Stimulated activated CD4-positive, alpha-beta T cell treated with anti-CD3 and anti-CD28 coated beads, Interleukin-15, amount 100 ng/mL, for 24 hours (primary cell): ENCODE measurements around the gene RNF138.
"Not testable (repeated sequence)": the region's sequence is repeated elsewhere in the genome, so short reads cannot be mapped to it uniquely, and the experiment has no call there.

Experiments used
- DNase-seq: peaks from one replicate; pipeline ENCODE4 v3.0.0-alpha.2; 2020

RNF138 gene, protein sequence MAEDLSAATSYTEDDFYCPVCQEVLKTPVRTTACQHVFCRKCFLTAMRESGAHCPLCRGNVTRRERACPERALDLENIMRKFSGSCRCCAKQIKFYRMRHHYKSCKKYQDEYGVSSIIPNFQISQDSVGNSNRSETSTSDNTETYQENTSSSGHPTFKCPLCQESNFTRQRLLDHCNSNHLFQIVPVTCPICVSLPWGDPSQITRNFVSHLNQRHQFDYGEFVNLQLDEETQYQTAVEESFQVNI

DNA sequence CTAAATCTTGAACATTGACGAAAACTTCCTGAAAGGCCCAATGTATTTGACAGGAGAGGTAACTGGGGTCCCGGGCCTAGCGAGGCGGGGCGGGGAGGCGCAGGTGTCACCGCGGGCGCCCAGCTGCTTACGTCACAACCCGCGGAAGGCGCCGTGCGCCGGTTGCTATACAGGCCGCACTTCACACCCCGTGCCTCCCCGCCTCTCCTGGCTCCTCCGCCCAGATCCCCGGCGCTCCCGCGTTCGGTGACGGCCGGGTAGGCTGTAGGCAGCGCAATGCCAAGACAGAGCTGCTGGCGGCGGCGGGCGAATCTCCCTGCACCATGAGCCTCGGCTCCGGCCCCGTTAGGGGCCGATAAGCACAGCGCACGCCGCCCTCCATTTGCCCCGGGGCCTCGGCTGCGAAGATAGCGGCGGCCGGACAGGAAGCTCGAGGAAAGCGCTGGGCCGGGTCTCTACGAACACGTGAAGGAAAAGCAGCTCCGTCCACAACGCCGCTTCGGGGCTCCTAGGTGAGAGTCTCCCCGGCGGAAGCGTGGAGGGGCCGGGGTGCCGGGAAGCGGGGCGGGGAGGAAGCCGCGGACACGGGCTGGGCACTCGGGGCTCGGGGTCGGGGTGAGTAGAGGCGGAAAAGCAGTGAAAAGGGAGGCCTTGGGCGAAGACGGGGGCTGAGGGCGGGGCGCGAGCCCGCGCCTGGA is at the start of gene RNF138:
Gene RNF138, plus strand, starts transcription at position 151 of the 698 bp plus-strand sequence. CDS start 903 bp downstream, outside the sequence.
- DNase-seq: peak; percentile 92

DNA sequence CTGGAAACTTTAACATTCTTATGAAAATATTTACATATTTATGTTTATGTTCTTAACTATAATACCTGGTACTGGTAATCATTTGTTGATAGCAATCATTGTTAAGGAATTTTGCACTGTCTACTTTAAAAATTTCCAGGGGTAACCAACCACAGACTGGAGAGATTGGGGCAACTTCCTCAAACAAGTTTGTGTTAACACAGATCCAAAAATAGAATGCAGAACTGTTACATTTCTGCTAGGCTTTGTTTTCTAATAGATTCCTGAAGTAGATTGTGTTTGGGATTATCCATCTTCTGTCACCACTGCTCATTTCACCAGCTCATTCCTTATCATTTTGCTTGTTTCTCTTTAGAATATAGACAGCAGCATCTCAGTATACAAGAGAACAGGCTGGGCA is 49.3 kb upstream of the RNF138 start:
- DNase-seq: no peak

DNA sequence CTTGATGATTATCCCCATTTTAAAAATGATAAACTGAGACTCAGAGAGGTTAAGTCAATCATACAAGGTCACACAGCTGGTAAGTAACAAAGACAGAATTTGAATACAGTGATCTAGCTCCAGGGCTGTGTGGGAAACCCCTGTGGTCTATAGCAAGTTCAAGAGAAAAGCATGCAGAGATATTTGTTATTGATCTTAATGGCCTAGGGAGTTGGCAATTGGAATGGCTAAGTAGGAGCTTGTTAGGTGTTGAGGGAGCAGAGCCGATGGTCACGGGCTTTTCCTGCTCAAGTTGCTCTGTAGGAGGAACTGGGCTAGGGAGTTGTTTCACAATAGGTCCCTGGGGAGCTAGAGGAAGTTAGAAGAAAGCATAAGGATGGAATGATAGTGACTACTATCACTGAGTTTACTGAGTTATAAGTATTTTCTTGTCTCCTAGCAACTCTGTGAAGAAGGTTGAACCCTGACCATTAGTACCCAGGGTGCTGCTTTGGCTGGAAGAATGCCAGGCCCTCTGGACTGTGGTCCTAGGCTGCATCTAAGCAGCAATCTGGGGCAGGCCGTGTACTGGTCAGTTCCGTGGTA is 43.1 kb upstream of the RNF138 start:
- DNase-seq: peak; percentile 25

DNA sequence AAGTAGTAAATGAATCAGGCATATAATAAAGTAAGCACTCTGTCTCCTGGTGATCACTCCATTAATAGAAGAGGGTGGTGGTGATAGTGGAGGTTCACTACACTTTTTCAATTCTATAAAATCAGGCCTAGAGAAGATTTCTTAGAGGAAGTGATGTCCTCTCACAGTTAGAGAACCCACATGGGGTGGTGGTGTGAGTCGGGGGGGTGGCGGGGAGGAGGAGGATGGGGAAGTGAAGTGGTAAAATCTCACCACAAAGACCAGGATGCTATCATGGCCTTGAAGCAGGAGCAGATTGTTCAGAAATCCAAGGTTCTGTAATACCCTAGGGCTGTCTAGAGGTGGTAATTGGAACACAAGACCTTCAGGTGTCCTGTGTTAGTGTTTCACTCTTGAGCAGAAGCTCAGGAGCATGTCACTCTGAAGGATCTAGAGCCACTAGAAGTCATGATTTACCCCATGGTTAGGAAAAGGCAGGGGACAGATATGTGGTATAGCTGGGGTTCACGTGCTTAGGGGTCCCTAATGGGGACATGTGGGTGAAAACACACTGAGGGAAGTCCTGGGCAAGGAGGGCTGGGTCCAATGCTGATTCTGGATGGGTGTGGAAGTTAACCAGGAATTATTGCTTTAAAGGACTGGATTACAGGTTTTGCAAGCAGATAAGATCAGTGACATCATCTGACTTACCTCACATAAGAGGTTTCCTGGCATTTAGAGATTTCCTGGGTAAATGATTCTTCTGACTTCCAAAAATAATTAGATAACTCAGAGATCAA is 42.1 kb upstream of the RNF138 start:
- DNase-seq: peak; percentile 61

DNA sequence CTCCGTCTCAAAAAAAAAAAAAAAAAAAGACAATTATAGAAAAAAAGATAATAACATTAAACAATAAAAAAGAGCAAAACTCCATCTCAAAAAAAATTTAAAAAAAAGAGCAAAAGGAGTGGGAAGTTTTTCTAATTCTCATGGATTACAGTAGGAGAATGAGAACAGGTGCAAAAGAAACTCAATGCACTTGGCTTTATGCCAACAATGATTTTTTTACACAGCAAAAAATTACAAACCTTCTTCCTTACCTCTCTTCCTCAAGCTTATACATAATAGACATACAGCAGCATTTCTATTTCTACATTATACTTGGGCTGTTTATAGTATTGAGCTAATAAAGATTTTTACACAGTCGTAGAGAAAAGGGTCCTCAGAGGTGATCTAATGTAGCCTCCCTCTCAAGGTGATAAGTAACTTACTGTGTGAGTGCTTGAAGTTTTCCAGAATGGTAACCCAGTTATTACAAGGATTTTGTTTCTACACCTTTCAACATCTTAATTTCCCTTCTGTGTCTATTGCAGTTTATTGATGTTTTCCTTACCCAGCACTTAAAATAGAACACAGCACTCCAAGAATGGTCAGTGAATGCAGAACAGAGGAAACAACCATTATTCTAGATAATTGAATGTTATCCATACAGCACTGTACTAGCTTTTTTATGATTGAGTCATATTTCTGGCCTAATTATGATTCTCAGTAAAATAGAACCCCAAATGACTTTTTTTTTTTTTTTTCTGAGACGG is 34.9 kb upstream of the RNF138 start:
- no peak for DNase-seq

DNA sequence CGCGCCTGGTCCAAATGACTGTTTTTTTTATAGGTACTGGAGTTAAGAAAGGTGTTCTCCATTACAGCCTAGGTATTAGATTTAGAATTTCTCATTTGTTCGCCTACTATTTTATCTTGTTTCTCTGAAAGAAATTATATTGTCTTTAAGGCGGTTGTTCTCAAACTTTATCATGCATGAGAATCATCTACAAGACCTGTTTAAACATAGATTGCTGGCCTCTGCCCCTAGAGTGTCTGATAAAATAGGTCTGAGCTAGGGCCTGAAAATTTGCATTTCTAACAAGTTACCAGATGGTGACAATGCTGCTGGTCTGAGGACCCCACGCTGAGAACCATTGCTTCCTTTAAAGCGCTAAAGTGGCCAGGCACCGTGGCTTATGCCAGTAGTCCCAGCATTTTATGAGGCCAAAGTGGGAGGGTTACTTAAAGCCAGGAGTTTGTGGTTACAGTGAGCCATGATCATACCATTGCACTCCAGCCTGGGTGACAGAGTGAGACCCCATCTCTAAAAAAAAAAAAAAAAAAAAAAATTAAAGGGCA is 34.0 kb upstream of the RNF138 start:
- DNase-seq: no peak

DNA sequence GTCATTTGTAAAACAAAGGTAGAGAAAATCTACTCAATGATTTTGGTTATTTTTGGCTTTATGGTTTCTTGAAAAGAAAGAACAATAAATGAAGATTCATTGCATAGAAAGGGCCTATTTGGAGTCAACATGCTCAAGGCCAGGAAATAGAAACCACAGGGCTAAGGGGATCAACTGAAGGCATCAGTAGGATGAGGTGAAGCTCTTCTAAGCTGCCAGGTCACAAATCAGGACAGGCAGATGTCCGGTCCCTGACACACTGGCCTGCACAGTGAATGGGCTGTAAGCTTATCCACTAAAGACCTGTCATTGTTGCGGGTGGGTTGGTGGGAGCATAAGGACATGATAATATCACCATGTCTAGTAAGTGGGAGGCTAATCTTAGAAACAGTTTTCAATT is 31.6 kb upstream of the RNF138 start:
- no peak for DNase-seq

DNA sequence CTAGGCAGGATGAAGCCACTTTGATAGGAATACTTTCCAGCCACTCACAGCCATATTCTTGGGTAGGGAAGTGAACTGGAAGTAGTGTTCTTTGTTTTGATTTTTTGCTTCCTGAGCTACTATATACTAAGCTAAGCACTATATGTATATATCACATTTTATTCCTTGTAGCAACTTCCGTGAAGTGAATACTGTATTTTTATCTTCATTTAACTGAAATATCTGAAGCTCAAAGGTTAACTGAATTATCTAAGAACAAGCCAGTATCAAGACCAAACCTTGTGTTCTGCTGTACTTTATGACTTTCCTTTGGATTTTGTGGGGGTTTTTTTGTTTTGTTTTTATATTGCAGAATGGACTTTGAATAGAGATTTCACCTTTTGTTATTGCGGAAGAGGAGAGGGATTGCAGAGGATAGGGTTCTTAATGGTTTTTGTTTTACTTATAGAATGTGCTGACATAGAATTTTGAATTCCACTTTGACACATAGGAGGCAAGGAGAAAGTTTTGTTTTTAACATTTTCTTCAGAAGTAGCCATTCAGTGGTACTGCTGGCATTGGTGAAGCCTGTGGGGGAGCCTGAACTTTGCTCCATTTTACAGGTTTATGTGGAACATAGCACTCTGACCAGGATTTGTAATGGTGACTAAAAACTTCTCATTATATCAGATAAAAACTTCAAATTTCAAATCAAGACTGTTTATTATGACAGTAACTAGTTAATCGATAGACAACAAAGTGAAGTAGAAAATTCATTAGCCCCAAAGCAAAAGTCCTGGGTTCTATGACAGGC is 24.1 kb upstream of the RNF138 start:
- DNase-seq: no peak

DNA sequence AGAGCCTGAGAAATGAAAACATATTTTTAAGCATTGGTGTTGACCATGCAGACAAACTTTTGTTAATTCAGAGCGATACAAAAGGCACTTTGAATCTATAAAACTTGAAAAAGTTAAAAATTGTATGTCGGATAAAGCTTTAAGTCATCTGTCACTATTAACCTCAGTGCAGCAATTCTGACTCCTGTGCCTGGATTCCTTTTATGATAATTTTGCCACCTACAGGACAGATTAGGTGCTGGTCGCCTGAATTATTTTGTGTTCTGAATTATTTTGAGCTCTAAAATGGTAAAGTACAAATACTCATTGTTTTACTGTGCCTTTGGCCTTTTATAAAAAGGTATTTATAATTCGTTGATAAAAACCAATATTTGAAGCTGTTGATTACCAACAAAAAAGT is 19.4 kb upstream of the RNF138 start:
- DNase-seq: no peak

DNA sequence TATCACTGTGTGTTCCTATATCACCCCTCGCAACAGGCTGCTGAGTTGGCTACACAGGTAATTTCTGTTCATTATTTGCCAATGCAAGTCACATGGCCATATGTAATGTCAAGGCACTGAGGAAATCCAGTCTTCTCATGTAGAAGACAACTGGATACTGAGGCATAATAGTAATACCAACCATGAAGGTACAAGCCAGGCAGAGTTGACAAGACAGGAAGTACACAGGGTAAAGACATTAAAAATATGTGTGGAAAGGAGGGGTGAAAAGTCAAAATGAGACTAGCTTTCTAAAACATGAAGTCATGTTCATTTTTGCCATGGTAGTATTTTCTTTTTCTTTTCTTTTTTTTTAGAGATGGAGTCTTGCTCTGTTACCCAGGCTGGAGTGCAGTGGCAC is 17.5 kb upstream of the RNF138 start:
- DNase-seq: no peak

DNA sequence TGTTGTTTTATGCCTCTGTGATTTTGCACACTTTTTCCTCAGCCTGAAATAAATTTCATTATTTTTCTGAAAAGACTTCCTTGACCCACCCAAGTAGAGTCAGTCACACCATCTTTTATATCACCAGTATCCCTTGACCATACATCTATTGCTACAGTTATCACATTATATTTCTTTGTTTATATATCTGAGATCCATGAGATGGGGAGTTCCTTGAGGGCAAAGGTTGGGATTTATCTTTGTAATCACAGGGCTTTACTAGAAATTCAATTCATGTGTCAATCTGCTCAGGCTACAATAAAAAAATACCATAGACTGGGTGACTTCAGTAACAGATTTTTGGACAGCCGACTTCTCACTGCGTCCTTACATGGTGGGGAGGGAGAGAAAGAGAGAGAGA is 12.8 kb upstream of the RNF138 start:
- DNase-seq: no peak

DNA sequence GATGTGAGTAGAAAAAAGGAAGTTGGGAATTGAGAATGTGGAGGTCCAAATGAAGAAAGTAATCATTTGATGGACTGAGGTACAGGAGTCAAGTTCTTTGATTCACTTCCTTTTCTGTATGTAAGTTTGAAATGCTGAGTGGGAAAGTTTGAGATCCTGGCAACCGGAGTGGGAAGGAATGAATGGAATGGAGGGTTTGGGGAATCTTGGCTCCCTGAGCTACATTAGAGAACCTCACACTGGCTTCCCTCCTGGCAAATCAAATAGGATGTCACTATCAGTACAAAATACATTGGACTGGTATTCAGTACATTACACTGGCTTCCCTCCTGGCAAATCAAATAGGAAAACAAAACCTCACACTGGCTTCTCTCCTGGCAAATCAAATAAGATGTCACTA is 9.8 kb upstream of the RNF138 start:
- no peak for DNase-seq

DNA sequence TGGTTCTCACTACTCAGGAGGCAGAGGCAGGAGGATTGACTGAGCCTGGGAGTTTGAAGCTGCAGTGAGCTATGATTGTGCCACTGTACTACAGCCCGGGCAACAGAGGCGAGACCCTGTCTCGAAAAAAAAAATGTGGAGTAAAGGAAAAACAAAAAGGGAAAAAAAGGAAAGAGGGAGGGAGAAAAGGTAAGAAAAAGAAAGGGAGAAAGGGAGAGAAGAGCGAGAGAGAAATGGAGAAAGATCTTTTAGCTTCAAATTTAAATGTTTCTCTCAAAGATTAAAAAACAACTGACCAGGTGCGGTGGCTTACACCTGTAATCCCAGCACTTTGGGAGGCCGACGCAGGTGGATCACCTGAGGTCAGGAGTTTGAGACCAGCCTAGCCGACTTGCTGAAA is 7.9 kb upstream of the RNF138 start:
- DNase-seq: no peak

DNA sequence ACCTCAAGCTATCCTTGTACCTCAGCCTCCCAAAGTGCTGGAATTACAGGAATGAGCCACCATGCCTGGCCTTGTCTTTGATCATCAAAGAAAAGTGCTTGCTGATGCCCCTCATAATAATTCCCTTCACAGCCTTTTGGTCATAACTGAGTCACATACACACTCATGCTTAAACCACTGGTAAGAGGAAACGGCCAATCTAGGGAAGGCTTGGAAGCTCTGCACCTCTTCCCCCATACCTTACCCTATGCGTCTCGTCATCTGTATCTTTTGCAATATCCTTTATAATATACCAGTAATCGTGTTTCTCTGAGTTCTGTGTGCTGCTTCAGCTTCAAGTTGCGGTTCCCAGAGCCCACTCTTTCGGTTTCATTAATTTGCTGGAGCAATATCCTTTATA is 4.8 kb upstream of the RNF138 start:
- DNase-seq: no peak

DNA sequence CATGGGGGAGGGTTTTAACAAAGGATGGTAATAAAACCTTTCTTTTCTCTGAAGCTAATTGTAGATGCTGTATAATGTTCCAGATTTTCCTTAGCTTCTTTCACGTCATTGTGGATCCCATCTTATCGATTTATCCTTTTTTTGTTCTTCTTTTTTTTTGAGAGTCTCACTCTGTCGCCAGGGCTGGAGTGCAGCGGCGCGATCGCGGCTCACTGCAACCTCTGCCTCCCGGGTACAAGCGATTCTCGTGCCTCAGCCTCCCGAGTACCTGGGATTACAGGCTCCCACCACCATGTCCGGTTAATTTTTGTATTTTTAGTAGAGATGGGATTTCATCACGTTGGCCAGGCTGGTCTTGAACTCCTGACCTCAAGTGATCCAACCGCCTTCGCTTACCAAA is 843 bp upstream of the RNF138 start:
- DNase-seq: not testable (repeated sequence)

DNA sequence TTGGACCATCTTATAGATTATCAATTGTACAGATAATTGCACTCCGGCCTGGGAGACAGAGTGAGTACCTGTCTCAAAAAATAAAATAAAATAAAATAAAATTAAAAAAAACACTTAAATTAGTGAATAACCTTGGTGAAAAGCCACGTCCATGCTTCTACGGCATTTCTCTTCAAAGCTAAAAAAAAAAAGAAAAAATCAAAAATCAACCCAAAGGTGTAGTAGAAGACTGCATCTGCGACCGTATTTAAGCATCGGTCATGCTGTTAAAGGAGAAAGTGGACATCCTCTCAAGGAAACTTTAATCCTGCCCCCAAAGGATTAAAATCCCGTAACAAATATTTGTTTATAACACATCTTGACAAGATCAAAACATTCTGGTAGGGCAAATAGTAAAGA is 350 bp upstream of the RNF138 start:
- DNase-seq: no peak

DNA sequence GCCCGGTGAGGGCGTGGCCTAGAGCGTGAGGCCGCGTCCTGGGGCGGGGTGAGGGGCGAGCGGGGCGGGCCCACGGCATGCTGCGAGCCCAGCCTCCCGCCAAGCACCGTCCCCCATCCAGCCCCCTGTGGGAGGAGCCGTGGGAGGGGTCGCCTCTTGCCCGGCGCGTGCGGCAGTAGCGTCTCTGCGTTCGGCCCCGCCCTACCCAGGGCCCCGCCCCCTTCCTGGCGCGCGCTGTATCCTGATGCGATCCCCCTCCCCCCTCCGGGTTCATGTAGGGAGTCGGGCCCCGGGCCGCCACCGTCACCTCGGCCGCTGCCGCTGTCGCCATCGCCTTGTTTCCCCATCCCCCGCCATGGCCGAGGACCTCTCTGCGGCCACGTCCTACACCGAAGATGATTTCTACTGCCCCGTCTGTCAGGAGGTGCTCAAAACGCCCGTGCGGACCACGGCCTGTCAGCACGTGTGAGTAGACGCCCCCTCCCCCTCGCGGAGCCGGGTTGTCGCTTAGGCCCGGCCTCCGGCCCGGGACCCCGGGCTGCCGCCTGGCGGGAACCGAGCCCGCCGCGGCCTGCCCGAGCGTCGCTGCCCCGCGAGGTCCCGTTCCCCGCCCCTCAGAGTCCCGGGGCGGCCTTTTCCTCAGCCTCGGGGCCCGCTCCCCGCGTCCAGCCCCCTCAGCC is 888 bp downstream of the RNF138 start:
- peak; percentile 100 for DNase-seq

DNA sequence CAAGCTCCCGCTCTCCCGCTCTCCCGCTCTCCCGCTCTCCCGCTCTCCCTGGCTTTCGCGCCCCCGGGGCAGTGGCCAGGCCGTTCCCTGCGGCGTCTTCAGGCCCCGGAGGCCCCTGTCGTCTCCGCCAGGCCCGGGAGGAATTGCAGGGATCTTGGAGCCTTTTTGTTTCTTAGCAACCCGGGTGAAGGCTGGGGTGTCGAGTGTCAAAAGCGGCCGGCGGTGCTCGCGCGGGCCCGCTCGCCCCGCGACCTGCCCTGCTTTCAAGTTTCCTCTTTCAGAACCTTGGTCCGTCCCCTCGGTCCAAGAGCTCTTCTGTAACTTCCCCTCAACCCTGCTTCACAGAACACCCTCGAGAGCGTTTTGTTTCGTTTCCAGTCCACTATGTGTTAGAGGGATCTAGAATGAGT is 1.4 kb downstream of the RNF138 start:
- DNase-seq: peak; percentile 44

DNA sequence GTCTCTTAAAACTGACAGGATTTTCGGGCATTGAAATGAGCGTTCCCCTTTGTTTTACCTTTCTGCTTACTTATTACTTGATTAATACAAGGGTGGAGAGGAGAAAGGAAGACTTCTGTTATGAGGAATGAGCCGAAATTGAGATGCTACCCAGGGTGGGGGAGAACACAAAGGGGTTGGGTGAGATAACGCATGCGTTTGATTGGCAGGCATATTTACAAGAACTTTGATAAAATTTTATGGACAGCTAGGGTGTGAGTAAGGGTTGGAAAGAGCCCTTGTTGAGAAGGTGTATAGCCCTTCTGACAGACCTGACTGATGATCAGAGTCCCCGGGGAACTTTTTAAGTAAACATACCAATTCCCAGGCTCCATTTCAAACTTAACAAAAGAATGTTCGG is 1.8 kb downstream of the RNF138 start:
- DNase-seq: peak; percentile 22

DNA sequence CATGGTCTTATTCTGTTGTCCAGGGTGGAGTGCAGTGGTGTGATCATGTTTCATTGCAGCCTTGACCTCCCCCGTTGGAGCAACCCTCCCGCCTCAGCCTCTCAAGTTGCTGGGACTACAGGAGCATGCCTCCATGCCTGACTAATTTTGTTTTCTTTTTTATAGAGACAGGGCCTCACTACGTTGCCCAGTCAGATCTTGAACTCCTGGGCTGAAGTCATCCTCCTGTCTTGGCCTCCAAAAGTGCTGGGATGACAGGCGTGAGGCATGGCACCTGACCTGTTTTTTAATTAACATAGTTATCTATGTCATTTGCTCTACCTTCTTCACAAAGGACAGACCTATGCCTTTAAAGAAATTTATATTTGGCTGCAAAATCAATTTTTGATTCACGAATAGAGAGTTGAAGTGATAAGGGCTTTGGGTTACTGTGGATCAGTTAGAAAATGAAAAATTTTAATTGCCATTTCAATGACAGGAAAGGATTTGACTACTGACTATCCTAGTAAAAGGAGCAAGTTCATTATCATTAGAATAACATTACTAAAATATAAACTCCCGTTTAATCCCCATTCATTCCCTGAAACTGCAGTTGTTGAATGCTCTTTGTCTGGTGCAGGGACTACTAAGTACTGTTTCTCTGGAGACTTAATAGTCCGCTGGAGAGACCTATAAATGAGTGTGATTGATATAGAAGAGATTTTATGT is 3.7 kb downstream of the RNF138 start:
- DNase-seq: peak; percentile 28

DNA sequence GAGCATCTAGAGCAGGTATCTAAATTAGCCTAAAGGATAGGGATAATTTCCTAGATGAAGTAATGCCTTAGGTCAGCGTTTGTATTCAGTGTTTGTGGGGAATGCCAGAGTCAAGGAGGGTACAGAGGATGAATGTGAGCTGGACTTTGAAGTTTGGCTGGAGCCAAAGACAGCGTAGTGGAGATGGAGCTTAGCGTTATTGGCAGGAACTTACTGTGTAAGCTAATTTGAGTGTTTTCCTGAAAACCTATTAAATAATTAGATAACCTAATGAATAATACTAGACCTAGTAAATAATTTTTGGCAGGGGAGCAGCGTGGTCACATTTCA is 4.2 kb downstream of the RNF138 start:
- DNase-seq: no peak
